ENCODE results near the gene MIPOL1. TPM values are rescaled to one million over a fixed set of nuclear protein-coding genes. Genes with fewer than 3 reads are reported as not detected.
"Not testable (repeated sequence)": the region's sequence is repeated elsewhere in the genome, so short reads cannot be mapped to it uniquely, and the experiment has no call there.

MIPOL1 gene
- total RNA-seq, 2 donors from 2014 or later = 9.0 to 11.7 TPM

DNA sequence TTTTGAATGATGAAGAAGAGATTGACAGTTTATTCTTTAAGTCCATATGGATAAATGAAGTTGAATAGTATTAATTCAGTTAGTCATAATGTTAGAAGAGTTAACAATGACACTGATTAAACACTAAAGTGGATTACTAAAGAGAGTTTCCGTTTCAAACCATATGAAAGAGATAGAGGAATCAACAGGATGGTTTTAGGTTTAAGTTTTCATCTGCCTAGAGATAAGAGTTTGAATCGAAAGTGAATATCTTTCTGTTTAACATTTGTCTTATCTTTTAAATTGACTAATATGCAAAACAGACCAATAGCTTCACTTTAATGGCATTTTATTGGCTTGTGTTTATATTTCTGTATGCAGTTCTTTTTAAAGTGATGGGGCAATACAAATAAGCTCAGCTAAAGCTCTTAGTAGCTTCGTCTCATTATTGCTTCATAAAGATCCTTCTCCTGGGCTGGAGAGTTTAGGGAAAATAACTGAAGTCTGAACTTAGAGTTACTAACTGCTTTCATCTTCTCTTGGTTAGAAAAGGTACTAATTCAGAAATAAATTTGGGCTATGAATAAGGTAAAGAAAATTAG is 66.0 kb downstream of the MIPOL1 start:
- DNase-seq = no peak
- intact Hi-C loops (cut with DNase I) = no loop called here
- ATAC-seq = no peak

DNA sequence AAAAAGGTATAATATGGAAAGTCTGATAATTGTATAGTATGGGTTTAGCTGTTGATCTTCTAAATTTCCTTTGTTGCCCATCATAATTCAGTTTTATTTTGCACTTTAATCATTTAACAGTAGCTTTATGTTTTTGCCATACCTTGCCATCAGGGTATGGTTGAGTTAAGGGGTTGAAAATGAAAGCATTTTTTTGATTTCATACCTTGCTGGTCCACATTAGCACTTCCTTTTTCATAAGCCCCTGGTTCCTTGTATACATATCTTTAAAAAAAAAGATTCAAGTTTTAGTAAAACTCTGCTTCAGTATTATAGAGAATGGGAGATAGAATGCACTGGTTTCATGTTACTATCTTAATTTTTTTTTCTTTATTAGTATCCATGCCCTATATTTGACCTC is 71.1 kb downstream of the MIPOL1 start:
- ATAC-seq (no peak), DNase-seq (no peak)
- intact Hi-C loops (cut with DNase I) = no loop called here

DNA sequence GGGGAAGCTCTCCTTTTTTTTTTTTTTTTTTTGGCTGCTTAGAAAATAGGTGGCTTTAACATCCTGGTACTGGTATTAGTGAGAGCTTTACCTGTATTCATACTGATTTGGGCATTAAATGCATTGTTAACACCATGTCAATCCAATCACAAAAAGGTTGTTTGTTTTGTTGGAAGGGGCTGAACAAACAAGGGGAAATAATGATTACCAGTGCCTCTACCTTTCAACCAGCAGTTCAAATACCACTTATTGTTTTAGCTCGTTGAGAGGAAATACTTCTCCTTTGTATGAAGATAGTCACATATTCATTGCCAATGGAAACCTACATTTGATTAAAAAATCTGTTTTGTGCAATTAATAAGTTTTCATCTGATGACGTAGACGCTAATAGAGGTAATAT is 72.9 kb downstream of the MIPOL1 start:
- intact Hi-C loops (cut with DNase I) = no loop called here
- ATAC-seq (no peak), DNase-seq (no peak)

DNA sequence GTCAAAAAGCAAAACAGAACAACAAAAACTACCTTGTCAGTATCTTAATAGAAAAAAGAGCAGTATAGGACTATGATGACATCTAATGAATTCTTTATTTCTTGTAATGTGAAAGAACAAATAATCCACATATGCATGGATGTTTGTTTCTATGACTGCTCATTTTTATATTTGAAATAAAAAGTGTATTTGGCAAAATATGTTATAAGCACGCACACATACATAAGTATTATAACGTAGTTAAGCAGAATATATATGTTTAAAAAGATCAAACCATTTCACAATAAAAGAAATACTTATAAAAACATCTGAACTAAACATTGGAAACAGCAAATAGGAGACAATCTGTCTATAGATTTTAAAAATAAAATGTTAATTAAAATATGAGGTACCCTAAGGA is 74.8 kb downstream of the MIPOL1 start:
- no peak for ATAC-seq
- intact Hi-C loops (cut with DNase I) = no loop called here
- DNase-seq = no peak

DNA sequence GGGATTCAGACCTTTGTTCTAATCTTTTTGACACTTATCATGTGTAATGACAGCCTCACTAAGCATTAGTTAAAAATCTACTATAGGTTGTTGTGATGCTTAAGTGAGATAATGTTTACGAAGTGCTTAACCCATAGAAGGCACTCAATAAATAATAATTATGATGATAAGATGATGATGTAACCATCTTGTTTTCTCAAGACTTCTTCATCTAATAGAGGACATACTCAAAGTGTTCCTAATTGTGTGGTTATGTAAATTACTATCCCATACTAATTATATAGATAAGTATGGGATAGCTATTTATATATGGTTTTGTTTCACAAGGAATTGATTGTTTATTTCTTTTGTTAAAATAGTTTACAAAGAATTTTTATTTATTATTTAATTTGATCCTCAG is 76.9 kb downstream of the MIPOL1 start:
- ATAC-seq = no peak
- no peak for DNase-seq
- intact Hi-C loops (cut with DNase I) = no loop called here

DNA sequence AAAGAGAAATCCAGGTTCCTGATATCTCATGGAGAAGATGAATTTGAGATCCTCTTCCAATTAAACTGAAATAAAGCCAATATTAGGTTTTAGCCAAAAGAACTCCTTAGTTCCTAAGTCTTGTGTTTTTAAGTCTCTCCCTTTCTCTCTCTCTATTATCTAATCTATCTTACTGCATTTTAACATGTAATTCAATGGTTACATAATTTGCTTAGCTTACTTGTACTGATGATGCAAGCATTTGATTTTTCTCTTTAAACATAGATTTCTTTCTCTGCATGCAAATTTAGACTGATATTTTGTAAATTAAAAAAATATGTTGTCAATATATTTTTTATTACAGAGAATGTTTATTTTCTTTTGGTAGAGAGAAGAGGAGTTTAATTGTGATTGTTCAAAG is 78.2 kb downstream of the MIPOL1 start:
- intact Hi-C loops (cut with DNase I) = no loop called here
- ATAC-seq (no peak), DNase-seq (no peak)

DNA sequence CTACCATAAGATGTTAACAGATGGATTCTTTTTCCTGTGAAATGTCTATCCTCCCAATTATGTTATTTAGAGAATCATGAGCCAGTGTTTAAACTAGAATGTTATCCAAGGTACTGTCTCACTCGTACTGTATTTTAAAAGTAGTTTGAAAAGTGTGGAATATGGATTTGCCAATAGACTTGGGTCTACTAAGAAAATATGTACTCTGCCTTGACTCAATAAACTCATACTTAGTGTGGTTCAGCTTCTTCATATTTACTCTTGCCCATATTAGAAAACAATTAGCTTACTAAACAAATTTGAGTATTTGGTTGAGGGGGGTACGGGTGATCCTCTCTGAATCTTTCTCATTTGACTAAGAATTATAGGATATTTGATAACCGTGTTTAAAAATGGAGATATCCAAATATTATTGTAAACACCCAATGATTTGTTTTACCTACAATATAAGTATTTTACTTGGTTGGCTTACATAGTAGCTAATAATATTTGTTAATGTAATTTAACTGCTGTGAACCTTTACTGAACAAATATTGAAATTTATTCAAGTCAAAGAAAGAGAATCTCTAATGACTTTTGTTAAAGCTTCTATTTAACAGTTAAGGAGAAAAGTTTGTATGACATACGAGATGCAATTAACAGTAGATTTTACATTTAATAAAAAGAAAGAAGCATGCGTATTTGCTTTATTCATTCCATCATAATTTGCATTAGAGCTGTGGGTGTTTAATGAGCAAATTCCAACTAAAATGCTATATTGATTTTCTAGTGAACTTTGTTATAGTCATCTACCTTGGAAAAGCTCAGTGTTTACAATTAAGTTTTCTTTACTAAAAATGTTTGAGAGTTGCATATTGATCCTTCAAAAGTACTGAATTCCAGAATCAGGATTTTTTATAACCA is 81.2 kb downstream of the MIPOL1 start:
- ATAC-seq (no peak), DNase-seq (no peak)
- intact Hi-C loops (cut with DNase I) = no loop called here

DNA sequence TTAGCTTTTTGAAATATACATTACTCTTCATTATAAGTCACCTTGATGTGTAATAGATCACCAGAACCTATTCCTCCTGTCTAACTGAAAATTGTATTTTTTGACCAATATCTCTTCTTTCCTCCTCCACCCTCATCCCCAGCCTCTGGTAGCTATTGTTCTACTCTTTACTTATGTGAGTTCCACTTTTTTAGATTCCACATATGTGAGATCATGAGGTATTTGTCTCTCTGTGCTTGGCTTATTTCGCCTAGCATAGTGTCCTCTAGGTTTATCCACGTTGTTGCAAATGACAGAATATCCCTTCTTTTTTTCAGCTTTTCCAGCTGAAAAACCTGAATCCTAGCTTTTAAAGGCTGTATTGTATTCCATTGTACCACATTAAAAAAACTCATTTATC is 82.1 kb downstream of the MIPOL1 start:
- DNase-seq (no peak), ATAC-seq (no peak)
- intact Hi-C loops (cut with DNase I) = no loop called here

DNA sequence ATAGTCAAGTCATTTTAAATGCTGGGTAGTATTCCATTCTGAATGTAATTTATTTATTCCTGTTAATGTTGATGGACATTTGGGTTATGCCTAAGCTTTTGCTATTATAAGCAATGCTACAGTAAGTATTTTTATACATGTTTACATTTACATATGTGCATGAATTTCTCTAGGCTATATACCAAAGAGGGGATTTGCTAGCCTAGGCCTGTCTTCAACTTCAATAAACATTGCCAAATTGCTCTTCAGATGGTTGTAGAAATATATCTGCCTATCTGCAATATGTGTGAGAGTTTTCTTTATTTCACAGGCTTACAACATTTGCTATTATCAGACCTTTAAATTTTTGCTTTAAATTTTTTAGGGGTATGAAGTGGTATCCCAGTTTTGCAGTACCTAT is 87.0 kb downstream of the MIPOL1 start:
- DNase-seq (no peak), ATAC-seq (no peak)
- intact Hi-C loops (cut with DNase I) = no loop called here

DNA sequence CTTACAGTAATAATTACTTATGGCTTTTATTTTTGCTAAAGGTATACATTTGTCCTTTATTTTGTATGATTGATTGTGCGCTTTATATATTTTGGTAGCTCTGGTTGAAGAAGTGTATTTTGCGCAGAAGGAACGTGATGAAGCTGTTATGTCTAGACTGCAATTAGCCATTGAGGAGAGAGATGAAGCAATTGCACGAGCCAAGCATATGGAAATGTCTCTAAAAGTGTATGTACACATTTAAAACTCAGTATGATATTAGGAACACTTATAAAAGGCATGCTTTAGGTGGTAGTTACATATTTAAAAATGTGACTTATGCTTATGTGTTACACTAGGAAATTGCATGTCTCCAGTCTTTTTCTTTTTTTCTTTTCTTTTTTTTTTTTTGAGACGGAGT is 87.5 kb downstream of the MIPOL1 start:
- intact Hi-C loops (cut with DNase I) = no loop called here
- no peak for ATAC-seq
- no peak for DNase-seq

DNA sequence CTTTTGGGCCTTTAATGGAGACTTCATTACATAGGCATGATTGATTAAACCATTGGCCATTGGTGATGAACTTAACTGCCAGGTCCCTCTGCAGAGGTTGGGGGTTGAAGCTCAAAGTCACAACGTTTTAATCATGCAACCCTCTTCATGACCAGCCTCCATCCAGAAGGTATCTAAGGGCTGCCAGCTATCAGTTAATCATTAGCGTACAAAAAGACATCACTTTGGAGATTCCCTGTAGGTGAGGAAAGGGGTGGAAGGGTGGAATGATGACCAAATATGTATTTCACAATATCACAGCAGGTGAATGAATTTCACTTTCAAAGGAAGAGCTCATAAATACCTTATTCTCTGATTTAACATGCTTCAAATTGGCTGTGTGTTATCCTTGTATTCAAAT is 92.0 kb downstream of the MIPOL1 start:
- intact Hi-C loops (cut with DNase I) = no loop called here
- ATAC-seq = no peak

DNA sequence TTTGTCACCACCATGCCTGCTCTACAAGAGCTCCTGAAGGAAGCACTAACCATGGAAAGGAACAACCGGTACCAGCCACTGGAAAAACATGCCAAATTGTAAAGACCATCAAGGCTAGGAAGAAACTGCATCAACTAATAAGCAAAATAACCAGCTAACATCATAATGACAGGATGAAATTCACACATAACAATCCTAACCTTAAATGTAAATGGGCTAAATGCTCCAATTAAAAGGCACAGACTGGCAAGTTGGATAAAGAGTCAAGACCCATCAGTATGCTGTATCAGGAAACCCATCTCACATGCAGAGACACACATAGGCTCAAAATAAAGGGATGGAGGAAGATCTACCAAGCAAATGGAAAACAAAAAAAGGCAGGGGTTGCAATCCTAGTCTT is 97.5 kb downstream of the MIPOL1 start:
- DNase-seq; ATAC-seq; intact Hi-C loops (cut with DNase I): not testable (repeated sequence)

More for the DNA sequence above, 92.0 kb downstream of the MIPOL1 start:
- DNase-seq = no peak

DNA sequence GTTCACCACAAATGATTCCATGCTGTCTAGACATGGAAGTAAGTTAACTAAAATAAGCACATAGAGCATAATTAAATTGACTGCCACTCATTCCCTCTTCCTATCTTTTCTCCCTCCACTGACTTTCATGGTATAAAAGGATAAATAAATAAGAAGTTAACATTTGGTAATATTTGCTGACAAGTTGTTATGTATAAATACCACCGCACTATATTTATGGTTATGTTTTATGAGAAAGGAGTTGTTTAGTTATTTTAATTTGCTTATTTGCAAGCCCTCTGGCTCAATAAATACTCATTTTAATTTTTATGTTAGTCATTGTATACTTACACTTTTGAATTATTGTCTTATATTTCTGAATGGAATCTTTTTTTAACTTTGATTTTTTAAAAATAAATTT is 113.5 kb downstream of the MIPOL1 start:
- ATAC-seq (no peak), DNase-seq (no peak)
- intact Hi-C loops (cut with DNase I) = no loop called here

DNA sequence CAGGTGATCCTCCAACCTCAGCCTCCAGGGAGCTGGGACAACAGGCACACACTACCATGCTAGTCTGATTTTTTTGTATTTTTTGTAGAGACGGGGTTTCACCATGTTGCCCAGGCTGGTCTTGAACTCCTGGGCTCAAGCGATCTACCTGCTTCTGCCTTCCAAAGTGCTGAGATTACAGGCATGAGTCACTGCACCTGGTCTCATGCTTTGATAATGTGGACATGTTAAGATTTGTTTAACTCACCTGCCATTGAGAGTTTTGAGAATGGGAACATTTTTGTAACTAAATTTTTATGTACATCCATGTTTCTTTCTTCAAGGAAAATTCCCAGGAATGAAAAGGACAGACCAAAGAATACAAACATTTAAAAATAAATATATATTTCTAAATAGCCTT is 121.2 kb downstream of the MIPOL1 start:
- ATAC-seq (no peak), DNase-seq (no peak)
- intact Hi-C loops (cut with DNase I) = no loop called here

DNA sequence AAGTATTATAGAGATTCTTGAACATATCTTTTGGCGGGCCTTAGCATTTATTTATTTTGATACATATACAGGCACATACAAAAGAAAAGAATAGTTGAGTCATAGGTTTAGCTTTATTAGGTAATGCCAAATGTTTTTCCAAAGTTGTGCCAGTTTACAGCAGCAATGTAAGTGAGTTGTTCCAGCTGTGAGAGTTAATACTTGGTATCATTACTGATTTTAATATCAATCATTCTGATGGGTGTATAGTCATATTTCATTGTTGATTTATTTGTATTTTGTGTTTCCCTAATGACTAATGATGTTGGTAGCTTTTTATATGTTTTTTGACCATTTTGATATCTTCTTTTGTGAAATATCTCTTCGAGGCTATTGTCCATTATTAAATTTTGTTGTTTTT is 122.4 kb downstream of the MIPOL1 start:
- intact Hi-C loops (cut with DNase I) = no loop called here
- ATAC-seq = no peak
- no peak for DNase-seq

DNA sequence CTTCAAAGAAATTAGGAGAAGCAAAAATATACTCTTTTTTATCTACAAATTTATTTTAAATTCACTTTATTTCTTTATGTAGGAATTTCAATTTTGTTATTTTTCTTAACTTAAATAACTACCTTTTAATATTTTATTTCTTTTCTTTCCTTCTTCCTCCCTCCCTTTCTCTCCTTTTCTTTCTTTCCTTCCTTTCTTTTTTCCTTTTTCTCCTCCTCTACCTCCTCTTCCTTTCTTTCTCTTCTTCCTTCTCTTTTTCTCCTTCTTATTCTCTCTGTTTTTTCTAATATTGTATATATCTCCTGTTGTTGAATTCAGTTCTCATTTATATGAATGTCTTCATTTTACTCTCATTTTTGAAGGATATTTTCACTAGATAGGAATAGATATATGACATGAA is 127.6 kb downstream of the MIPOL1 start:
- intact Hi-C loops (cut with DNase I) = no loop called here
- no peak for ATAC-seq
- DNase-seq = no peak

DNA sequence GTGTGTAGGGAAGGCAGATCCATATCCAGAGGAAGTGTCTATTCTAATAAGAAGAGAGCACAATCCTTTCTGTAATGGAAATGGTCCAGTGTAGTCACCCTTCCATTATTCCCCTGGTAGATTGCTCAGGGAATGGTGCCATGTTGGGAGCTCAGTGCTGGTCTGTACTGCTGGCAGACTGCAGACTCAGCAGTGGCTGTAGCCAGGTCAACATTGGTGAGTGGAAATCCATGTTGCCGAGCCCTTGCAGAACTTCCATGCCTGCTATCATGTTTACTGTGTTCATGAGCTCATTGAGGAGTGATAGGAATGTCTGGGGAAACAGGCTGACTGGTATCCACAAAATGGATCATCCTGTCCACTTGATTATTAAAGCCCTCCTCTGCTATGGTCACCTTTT is 128.7 kb downstream of the MIPOL1 start:
- no peak for DNase-seq
- no peak for ATAC-seq
- intact Hi-C loops (cut with DNase I) = no loop called here

DNA sequence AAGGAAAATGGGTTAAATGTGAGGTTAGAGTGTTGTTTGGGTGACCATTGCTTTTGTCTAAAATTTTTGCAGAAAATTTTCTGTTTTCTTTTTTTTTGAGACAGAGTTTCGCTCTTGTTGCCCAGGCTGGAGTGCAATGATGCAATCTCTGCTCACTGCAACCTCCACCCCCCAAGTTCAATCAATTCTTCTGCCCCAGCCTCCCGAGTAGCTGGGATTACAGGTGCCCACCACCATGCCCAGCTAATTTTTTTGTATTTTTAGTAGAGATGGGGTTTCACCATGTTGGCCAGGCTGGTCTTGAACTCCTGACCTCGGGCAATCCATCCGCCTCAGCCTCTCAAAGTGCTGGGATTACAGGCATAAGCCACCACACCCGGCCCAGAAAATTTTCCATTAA is 130.2 kb downstream of the MIPOL1 start:
- DNase-seq = not testable (repeated sequence)

DNA sequence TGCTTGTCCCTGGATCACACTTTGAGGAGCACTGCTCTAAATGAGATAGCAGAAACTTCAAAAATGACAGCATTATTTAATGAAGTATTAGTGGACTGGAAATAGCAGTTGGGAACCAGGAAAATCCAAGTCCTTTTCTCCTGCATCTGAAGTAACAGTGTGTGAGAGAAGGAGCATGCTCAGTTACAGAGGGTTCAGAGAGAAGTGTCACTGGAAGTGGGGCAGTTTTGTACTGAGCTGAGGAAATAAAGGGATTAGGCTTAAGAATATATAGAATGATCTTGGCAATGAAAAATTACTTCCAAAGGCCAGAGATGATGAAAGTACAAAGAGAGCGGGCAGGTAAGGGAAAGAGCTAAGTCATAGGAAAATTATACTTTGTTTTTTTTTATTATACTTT is 130.9 kb downstream of the MIPOL1 start:
- ATAC-seq = no peak
- intact Hi-C loops (cut with DNase I) = no loop called here
- DNase-seq = no peak

More for the DNA sequence above, 130.2 kb downstream of the MIPOL1 start:
- ATAC-seq; intact Hi-C loops (cut with DNase I): not testable (repeated sequence)

DNA sequence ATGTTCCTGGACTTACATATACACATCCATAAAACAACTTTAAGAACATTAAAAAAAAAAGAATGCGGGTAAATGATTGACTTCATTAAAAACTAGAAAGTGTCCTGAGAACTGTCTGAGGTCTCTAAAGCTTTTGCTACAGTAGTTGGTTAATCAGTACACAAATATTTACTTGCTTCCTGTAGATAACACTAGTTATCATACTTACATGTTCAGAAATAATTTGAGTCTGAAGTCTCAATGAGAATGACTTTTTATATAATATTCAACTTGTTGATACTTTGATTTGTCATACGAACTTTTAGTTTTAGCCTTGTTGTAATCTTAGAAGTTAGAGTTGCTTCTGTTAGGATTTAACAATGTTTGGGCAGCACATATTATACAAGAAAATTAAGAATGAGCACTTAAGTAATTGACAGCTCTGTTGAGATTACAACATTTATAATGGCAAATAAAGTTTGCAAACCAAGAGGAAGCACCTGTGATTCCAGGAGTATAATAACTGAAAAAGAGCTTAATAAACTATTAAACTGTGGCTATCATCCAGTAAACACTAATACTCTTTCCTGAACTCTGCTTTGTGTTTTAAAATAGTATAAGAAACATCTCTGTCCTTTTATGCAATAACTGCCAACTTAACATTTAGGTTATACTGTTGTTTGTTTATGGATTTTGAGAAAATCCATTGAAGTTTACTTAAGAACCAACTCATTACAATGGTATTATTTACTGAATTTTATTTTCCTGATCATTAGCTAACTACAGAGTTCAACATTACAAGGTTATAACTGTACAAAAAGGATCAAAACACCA is 131.7 kb downstream of the MIPOL1 start:
- ATAC-seq (no peak), DNase-seq (no peak)
- intact Hi-C loops (cut with DNase I) = no loop called here
